WI38 (cell line): ENCODE measurements around the gene LDHA.

ENCODE experiments used
- H3K4me3 ChIP-seq: 2 replicates; pipeline ENCODE4 v1.5.1; 2011; ENCODE audit warnings: low read depth, mild to moderate bottlenecking, control low read depth, low read length
- TF ChIP-seq, protein P1 (sequence below): IDR thresholded peaks from 2 replicates; pipeline ENCODE4 v1.5.1; 2012; ENCODE audit warnings: low read depth, mild to moderate bottlenecking, control low read depth, low read length

Gene LDHA

DNA sequence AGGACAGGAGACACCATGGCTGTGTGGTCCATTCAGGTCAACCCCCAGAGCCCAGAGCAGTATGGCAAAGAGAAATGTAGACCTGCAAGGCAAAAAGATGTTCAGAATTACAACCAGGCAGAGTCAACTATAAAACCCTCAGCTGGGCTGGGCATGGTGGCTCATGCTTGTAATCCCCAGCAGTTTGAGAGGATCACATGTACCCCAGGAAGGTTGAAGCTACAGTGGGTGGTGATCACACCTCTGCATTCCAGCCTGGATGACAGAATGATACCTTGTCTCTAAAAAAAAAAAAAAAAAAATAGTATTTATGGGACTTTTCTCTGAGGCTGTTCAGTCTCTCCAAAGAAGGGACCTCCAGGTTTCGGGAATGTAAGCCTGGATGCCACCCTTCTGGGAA lies 18.4 kb upstream of the LDHA start:
- H3K4me3 ChIP-seq, result no peak overlapping the region
- TF ChIP-seq, protein P1, sequence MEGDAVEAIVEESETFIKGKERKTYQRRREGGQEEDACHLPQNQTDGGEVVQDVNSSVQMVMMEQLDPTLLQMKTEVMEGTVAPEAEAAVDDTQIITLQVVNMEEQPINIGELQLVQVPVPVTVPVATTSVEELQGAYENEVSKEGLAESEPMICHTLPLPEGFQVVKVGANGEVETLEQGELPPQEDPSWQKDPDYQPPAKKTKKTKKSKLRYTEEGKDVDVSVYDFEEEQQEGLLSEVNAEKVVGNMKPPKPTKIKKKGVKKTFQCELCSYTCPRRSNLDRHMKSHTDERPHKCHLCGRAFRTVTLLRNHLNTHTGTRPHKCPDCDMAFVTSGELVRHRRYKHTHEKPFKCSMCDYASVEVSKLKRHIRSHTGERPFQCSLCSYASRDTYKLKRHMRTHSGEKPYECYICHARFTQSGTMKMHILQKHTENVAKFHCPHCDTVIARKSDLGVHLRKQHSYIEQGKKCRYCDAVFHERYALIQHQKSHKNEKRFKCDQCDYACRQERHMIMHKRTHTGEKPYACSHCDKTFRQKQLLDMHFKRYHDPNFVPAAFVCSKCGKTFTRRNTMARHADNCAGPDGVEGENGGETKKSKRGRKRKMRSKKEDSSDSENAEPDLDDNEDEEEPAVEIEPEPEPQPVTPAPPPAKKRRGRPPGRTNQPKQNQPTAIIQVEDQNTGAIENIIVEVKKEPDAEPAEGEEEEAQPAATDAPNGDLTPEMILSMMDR, result no peak

DNA sequence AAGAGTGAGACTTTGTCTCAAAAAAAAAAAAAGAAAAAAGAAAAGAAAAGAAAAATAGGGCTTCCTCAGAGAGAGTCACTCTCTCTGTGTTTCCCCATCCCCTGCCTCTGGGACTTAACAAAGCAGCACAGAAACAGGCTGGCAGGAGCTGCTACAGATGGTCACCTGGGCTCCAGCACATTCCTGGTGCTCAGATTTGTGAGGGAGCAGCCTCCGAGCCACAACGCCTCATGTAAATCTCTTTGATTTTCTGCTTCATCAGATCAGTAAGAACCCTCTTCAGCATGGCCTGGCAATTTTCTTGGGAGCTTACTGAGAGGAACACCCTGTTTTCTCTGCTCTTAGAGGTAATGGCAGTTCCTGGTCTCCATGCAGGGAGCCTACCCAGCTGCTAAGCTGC lies 15.2 kb upstream of the LDHA start:
- H3K4me3 ChIP-seq, result no peak overlapping the region
- TF ChIP-seq, protein P1, result no peak

DNA sequence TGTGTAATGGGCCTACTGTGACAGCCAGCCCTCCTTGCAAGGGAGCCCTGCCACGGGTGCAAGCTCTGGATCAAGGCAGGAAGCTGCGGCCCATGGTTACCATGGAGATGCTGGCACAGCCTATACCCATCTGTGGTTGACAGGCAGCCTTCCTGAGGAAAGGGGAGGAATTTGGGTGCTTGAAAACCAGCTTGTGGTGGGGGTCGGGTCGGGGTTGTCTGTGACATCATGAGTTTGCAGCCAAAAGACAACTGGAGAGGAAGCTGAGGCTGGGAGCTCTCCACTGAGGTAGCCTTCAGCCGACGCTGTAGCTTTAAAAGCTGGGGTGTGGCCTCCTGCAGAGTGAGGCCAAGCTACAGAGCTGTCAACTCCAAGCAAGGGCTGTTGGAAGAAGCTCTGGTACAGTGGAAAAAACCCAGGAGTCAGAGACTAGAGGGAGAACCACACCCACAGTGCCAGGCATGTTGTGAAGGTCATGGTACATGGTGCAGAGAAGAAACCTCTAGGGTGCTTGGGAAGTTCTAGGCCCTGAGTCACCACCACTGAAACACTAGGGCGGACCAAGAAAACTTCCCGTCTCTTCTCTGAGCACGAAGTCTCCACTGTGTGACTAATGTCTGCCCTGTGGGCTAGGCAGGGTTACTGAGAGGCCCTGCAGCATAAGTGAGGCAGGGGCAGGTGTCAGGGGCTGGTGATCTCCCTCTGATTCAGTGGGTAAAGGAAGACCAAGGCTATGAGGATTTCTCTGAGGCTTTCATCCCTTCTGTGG lies 10.8 kb upstream of the LDHA start:
- H3K4me3 ChIP-seq, result no peak overlapping the region; the same call in 1 of the 2 replicates
- TF ChIP-seq, protein P1, result no peak

DNA sequence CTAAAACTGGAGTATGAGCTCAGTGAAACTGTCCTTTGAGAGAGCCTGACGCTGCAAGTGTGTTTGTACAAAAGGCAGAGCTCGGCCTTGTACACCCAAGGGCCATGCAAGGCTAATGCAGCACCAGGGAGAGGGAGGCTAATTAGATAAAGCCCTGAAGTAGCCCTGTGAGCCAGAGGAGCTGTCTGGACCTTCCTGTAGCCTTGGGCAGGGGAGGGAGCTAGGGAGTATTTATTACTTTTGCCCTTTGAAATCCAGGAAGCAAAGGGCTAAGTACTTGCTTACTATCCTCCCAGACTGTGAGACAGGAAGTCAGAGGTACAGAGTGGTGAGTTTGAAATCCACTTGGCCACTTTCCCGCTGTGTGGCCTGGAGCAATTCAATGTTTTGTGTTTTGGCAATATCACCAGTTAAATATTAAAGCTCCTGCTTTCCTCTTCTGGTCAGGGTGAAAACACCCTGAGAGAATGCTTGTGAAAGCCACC lies 10.2 kb upstream of the LDHA start:
- TF ChIP-seq, protein P1, result no peak
- H3K4me3 ChIP-seq, result peak overlapping the region; percentile 12; the same call in 1 of the 2 replicates

DNA sequence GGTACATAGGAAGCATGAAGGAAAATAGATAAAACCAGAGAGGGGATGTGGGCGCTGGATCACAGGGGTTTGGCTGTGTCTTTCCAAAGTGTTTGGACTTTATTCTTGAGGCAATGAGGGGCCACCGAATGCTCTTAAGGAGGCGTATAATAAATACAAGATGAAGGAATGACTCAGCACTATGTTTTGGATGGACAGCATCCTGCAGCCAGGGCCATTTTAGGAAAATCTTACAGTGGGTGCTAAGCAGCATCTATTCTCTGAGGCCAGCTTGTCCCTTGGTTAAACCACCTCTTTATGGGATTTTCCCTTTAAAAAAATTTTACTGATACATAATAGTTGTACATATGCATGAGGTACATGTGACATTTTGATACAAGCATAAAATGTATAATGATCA lies 4.3 kb upstream of the LDHA start:
- TF ChIP-seq, protein P1, result no peak

DNA sequence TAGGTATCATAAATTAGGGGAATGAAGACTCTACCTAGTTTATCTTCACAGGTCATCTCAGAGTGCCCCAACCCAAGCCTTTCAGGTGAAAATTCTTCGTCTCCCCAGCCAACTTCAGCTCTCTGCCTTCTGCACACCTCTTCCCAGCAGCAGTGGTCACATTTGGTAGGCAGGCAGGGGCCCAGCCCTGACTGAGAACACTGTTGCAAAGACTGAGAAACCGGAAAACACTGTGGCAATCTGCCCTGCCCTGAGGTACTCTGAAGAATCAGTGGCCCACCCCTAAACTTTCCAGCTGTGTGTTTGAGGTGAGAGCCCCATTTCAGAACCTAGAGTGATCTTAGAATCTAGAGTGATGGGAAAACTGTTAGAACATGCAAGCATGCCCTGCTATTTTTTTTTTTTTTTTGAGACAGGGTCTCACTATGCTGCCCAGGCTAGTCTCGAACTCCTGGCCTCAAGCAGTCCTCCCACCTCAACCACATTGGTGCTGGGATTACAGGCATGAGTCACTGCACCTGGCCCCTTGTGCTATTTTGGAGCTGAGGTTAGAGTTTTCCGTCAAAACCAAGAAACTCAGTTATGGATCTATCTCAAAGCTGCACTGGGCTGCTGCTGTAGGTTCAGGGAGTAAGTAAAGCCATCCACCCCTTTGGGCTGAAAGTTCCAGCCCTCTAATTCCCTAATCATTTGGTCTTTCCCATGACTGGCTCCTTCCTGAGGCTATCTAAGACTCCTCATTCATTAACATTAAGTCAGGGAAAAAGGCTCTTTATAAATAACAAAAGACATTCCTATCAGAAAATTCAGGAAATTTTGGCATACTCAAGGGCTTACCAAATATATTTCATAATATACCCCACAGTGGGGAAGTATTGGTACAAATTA lies 1.7 kb upstream of the LDHA start:
- TF ChIP-seq, protein P1, result no peak

More for the DNA sequence above, 4.3 kb upstream of the LDHA start:
- H3K4me3 ChIP-seq, result no peak overlapping the region

More for the DNA sequence above, 1.7 kb upstream of the LDHA start:
- H3K4me3 ChIP-seq, result no peak overlapping the region
